B cell (primary cell): ENCODE results near the gene BABAM2.

Source experiments
- CTCF ChIP-seq: fragments of 200-600 bp; IDR thresholded peaks from one replicate; pipeline ENCODE4 v1.8.0; 2022; ENCODE audit warnings: antibody characterized with exemption, mild to moderate bottlenecking
- EZH2 ChIP-seq: IDR thresholded peaks from 2 replicates; pipeline ENCODE4 v1.6.1; 2012; ENCODE audit warnings: borderline replicate concordance, low read depth, mild to moderate bottlenecking, moderate library complexity, low read length; ENCODE audit not compliant: insufficient read depth, poor library complexity, severe bottlenecking

GRCh38 chr2:28313220-28313784 is 422.8 kb downstream of the BABAM2 start:
- TF ChIP-seq CTCF = no peak
- TF ChIP-seq EZH2 = no peak
